GM15510 (cell line): ENCODE data around the gene CHRNA7.

Source experiments
- POLR2A ChIP-seq: IDR thresholded peaks from 3 replicates; pipeline ENCODE4 v1.6.1; 2011; ENCODE audit warnings: borderline replicate concordance; ENCODE audit not compliant: insufficient read length; ENCODE audit errors: extremely low read depth

The CHRNA7 gene

DNA sequence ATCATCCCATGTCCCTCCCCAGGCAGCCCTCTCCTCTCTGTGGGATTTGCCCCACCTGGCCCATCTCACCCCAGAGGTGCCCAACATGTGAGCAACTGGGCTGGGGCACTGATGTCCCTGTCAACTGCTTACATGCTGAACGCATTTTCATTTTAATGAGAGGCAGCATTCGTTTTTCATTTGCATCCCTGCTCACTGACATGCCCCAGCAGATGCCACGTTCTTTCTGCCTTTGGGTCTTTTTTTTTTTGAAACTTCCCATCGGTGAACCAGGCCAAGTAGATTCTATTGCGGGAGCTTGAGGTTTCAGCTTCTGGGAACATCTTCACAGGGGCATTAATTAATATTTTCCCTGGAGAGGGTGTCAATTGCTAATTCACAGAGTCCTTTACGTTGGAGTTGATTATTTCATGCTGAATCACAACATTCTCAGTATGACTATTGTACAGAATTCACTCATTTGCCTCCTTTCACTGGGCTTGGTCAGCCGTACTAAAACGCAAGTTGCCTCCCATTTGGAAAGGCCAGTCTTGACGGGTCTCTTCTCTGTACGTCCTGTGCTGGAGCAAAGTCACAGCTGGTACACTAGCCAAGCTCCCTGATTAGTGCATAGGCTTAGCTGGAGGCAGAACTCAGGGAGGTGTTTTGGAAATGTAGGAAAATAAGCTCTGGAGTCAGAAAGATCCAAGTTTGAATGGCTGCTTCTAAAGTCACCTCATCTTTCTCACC lies 69.8 kb downstream of the CHRNA7 start:
- no peak for TF ChIP-seq POLR2A

- no peak for TF ChIP-seq POLR2A
Measured at GRCh38 chr15:32104061-32104995, 74.0 kb downstream of the CHRNA7 start.

- TF ChIP-seq POLR2A, result no peak
Measured at GRCh38 chr15:32105258-32106241, 75.2 kb downstream of the CHRNA7 start.

DNA sequence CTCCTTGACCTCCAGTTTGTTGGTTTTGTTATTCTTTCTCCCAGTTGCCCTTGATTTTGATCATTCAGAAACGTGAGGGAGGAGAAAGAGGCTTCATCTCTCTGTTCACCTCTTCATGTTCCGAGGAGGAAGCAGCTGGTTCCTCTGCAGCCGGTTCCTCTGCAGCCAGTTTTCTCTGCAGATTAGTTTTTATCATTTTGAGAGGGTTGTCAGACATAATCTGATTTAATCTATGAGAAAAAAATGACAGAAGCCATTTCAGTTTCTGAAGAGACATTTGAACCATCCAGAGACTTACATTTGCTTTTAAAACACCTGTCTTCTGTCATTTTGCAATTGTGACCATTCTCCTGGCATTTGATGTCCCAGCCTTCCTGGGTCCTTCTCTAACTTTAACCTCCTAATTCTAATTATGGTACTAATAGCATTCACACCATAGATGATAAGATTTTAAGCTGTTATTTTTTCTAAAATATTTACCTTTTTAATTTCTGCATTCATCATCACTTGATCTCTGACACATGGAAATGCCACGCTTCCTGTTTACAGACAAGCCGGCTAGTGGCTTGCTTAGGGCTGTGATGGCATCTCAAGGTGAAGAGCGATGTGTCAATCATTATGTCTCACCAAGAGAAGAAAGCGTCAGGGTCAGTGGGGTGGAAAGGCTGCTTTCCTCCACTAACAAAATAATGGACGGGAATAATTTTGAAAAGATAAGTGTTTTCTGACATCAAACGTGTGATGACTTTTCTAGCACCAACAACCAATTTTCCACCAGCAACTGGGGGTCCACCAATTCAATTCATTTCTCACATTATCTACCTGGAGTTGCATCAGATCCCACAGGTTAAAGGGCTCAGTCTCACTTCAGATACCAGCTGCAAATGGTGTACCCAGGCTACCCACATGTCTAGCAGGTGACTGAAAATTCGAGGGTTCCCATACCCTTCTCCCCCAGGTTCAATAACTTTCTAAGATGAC lies 76.4 kb downstream of the CHRNA7 start:
- TF ChIP-seq POLR2A, result no peak

DNA sequence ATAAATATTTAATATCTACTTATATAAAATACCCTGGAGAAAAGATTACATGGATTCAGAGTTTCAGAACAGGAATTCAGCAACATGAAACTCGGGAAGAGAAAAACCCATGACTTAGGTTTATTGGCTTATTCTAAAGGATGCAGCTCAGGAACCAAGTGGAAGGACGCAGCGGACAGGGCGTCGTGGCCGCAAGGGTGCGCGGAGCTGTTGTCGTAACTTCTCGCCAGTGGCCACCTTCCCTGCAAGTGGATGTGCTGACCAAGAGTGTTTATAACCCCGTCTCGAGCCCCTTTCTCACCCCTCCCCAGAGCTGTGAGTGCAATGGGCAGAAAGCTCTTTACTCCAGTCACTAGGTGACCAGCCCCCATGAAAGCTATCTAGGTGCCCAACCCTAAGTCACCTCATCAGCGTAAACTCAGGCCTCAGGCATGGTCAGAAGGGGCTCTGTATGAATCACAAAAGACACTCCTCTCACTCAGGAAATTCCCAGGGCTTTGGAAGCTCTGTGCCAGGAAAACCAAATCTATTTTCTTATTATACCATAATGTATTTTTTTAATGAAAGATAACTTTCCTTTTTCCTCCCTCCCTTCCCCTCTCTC lies 77.3 kb downstream of the CHRNA7 start:
- TF ChIP-seq POLR2A, result no peak

- TF ChIP-seq POLR2A, result no peak
Measured at GRCh38 chr15:32108661-32109060, 78.3 kb downstream of the CHRNA7 start.

- TF ChIP-seq POLR2A, result no peak
Measured at GRCh38 chr15:32112101-32112500, 81.8 kb downstream of the CHRNA7 start.

GRCh38 chr15:32113224-32113623 lies 82.9 kb downstream of the CHRNA7 start:
- no peak for TF ChIP-seq POLR2A

DNA sequence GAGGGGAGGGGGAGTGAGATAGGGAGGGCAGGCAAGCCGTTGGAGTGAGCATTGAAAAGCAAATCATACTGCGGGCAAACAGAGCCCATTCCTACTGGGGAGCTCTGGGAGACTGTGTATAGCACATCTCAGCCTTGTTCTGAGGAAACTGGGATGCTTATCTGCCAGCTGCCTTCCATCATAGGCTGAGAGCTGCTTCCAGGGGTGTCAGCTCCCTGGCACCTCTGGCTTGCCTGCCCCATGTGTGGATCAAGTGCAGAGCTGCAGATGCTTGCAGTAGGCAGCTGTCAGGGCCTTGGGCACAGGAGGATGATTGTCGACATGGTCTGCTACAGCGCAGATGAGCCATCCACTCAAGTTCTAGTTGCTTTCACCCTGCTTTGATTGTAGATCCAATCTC lies 86.8 kb downstream of the CHRNA7 start:
- TF ChIP-seq POLR2A, result no peak

DNA sequence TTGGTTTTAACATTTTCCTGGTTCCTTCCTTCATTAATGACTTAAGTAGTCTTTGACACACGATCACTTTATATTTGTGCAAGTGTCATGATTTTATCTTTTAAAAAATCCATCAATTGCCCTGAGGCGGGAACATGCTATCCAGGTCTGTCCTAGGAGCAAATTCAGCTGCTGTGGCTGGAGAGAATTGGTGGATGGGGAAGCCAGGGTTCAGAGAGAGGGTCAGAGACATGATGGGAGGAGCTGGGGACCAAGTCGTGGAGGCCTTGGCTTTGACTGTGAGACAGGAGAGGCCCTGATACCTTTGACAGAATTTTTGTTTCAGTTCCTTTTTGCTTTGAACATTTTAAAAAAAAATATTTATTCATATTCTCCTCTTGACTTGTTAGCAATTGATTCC lies 89.0 kb downstream of the CHRNA7 start:
- no peak for TF ChIP-seq POLR2A

GRCh38 chr15:32119694-32120330 lies 89.5 kb downstream of the CHRNA7 start:
- no peak for TF ChIP-seq POLR2A

- TF ChIP-seq POLR2A, result no peak
Measured at GRCh38 chr15:32120577-32121383, 90.5 kb downstream of the CHRNA7 start.
